Vagina (tissue), 2 donors: Measurements from ENCODE around the gene HOXC10.

Source experiments
- POLR2A ChIP-seq, 2 donors: fragments of 450-650 bp; IDR thresholded peaks; one replicate each; pipeline ENCODE4 v1.6.1; 2017; ENCODE audit warnings: antibody characterized with exemption in 2 of 2, mild to moderate bottlenecking in 2 of 2, moderate library complexity in 2 of 2
- POLR2AphosphoS5 ChIP-seq, 2 donors: sonication (generic); formaldehyde crosslinking; IDR thresholded peaks; one replicate each; pipeline ENCODE4 v1.9.0; 2017; ENCODE audit warnings: antibody characterized with exemption in 2 of 2, mild to moderate bottlenecking in 2 of 2, low read depth in 1 of 2; ENCODE audit not compliant: insufficient read depth in 1 of 2
- TF ChIP-seq, protein P1 (sequence below), 3 experiments: fragments of 450-650 bp in 2 of 3; fragments of 200-600 bp in 1 of 3; sonication (generic) in 1 of 3; IDR thresholded peaks; one replicate each; pipeline ENCODE4 v1.5.1; 2017 to 2019; ENCODE audit warnings: antibody characterized with exemption in 3 of 3, mild to moderate bottlenecking in 2 of 3, moderate library complexity in 2 of 3

DNA sequence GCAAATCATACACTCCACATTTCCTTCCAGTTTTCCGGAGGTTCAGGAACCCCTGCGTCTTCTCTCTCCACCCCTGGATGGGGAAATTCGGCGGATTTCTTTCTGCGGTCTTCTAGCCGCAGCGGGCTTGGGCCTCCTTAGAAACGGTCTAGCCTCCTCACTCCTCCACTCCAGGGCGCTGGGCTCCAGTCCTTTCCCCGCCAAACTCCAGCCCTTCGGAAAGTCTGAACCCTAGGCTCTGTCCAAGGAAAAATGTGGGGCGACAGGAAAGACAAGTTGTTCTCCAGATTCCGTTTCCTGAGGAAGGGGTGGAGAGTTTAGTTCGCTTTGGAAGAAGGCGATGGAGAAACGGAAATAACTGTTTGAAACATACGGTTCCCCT is 1.4 kb upstream of the HOXC10 start:
- TF ChIP-seq, protein P1, sequence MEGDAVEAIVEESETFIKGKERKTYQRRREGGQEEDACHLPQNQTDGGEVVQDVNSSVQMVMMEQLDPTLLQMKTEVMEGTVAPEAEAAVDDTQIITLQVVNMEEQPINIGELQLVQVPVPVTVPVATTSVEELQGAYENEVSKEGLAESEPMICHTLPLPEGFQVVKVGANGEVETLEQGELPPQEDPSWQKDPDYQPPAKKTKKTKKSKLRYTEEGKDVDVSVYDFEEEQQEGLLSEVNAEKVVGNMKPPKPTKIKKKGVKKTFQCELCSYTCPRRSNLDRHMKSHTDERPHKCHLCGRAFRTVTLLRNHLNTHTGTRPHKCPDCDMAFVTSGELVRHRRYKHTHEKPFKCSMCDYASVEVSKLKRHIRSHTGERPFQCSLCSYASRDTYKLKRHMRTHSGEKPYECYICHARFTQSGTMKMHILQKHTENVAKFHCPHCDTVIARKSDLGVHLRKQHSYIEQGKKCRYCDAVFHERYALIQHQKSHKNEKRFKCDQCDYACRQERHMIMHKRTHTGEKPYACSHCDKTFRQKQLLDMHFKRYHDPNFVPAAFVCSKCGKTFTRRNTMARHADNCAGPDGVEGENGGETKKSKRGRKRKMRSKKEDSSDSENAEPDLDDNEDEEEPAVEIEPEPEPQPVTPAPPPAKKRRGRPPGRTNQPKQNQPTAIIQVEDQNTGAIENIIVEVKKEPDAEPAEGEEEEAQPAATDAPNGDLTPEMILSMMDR (IDR thresholded peaks at IDR 0.05): no peak
- no peak for TF ChIP-seq POLR2AphosphoS5 (IDR thresholded peaks at IDR 0.05; ENCODE audit: insufficient read depth in 1 of 2, low read depth in 1 of 2)
- no peak for TF ChIP-seq POLR2A (IDR thresholded peaks at IDR 0.05)
